Small intestine (tissue), 7 donors: ENCODE data around the gene NID2. TPM values are rescaled to one million over a fixed set of nuclear protein-coding genes. Genes with fewer than 3 reads are reported as not detected.

Experiments
- DNase-seq, 2 donors: peaks; one replicate each; pipeline versions ENCODE4 v3.0.0 to v3.0.0-alpha.2; 2013
- FAIRE-seq: peaks from 2 replicates; lab custom pipeline; 2012; peaks lifted over from hg19 to GRCh38; lab: Jason Lieb, UNC
- H3K27ac ChIP-seq, 3 donors: one replicate each; pipeline ENCODE4 v1.5.1; 2013; ENCODE audit warnings: low read length in 2 of 3, mild to moderate bottlenecking in 2 of 3, control low read depth in 1 of 3, inconsistent platforms in 1 of 3, low read depth in 1 of 3, moderate library complexity in 1 of 3
- H3K27me3 ChIP-seq, 3 donors: one replicate each; pipeline ENCODE4 v1.6.1; 2013; ENCODE audit warnings: low read length in 3 of 3, inconsistent platforms in 1 of 3; ENCODE audit not compliant: control insufficient read depth in 3 of 3, insufficient read depth in 3 of 3
- H3K36me3 ChIP-seq, 3 donors: one replicate each; pipeline ENCODE4 v1.6.1; 2013; ENCODE audit warnings: low read length in 3 of 3, inconsistent platforms in 1 of 3, low read depth in 1 of 3, mild to moderate bottlenecking in 1 of 3, moderate library complexity in 1 of 3; ENCODE audit not compliant: control insufficient read depth in 3 of 3, insufficient read depth in 2 of 3
- H3K4me1 ChIP-seq, 3 donors: one replicate each; pipeline ENCODE4 v1.6.1; 2013; ENCODE audit warnings: low read length in 2 of 3, inconsistent platforms in 1 of 3, low read depth in 1 of 3, mild to moderate bottlenecking in 1 of 3, moderate library complexity in 1 of 3; ENCODE audit not compliant: control insufficient read depth in 3 of 3, insufficient read depth in 2 of 3
- H3K4me3 ChIP-seq, 3 donors: one replicate each; pipeline ENCODE4 v1.5.1; 2013; ENCODE audit warnings: low read length in 3 of 3, control low read depth in 1 of 3, inconsistent platforms in 1 of 3, low read depth in 1 of 3, mild to moderate bottlenecking in 1 of 3, moderate library complexity in 1 of 3
- H3K9me3 ChIP-seq, 2 donors: one replicate each; pipeline ENCODE4 v1.6.1; 2013; ENCODE audit warnings: low read depth in 1 of 2, low read length in 1 of 2; ENCODE audit not compliant: control insufficient read depth in 2 of 2, insufficient read depth in 1 of 2
- WGBS, 3 donors: extraction: QIAGEN DNeasy Blood & Tissue Kit; methylation state at CpG; one replicate each; pipeline ENCODE4 v1.1.7; 2013; 5-methylcytosine and 5-hydroxymethylcytosine counted together
- polyA plus RNA-seq, 4 donors: library from polyadenylated mRNA; stranded (reverse) in 3 of 4; unstranded in 1 of 4; fragments of 200-250 nt in 3 of 4; fragments of 120-200 nt in 1 of 4; gene quantifications; one replicate each; pipeline versions ENCODE4 v1.2.1 to v1.2.3, GENCODE V29; 2013
- donor health status: healthy with polysubstance abuse.
- donor health status: control.
- donor health status: control.
- donor health status: Bipolar disorder and iron deficiency.
- donor health status: healthy.

The NID2 gene
- polyA plus RNA-seq, 4 donors: 2.2 to 18.2 (median 3.6) TPM

GRCh38 chr14:52031781-52032180, 37.1 kb downstream of the NID2 start:
- H3K9me3 ChIP-seq: no peaks in the 10 kb centered on the region

GRCh38 chr14:52029881-52030280, 39.0 kb downstream of the NID2 start:
- Histone ChIP-seq H3K9me3 (no peaks in the 10 kb centered on the region), H3K4me3 (no peak overlapping the region), H3K27ac (no peak overlapping the region), H3K36me3 (peaks cover 0 to 5% (median 0%) of the 10 kb centered on the region in 3 donors), H3K4me1 (peaks cover 0 to 3% (median 0%) of the 10 kb centered on the region in 3 donors), H3K27me3 (no peaks in the 10 kb centered on the region)
- DNase-seq (no peak), FAIRE-seq (no peak)
- 68 to 81% (median 73%) methylated on average over 1 of the region's 1 CpG for WGBS, 3 donors

More at GRCh38 chr14:52031781-52032180, 37.1 kb downstream of the NID2 start:
- Histone ChIP-seq H3K36me3 (peaks cover 0 to 4% (median 0%) of the 10 kb centered on the region in 3 donors), H3K4me1 (no peaks in the 10 kb centered on the region), H3K27ac (no peak overlapping the region), H3K27me3 (no peaks in the 10 kb centered on the region), H3K4me3 (no peak overlapping the region)
- DNase-seq (no peak), FAIRE-seq (no peak)
- WGBS, 3 donors: 65 to 82% (median 74%) methylated on average over 3 of the region's 3 CpGs

- DNase-seq (no peak), FAIRE-seq (no peak)
- peaks cover 0 to 5% (median 0%) of the 10 kb centered on the region in 3 donors for H3K36me3 ChIP-seq
- 84 to 94% (median 91%) methylated on average over 10 of the region's 10 CpGs for WGBS, 3 donors
- no peaks in the 10 kb centered on the region for H3K27me3 ChIP-seq
- H3K9me3 ChIP-seq: peaks cover 0 to 2% of the 10 kb centered on the region in 2 donors
- no peak overlapping the region for H3K4me3 ChIP-seq
- H3K4me1 ChIP-seq: peaks cover 0 to 3% (median 0%) of the 10 kb centered on the region in 3 donors
- no peak overlapping the region for H3K27ac ChIP-seq
Measured at GRCh38 chr14:52026901-52027300, 42.0 kb downstream of the NID2 start.

DNA sequence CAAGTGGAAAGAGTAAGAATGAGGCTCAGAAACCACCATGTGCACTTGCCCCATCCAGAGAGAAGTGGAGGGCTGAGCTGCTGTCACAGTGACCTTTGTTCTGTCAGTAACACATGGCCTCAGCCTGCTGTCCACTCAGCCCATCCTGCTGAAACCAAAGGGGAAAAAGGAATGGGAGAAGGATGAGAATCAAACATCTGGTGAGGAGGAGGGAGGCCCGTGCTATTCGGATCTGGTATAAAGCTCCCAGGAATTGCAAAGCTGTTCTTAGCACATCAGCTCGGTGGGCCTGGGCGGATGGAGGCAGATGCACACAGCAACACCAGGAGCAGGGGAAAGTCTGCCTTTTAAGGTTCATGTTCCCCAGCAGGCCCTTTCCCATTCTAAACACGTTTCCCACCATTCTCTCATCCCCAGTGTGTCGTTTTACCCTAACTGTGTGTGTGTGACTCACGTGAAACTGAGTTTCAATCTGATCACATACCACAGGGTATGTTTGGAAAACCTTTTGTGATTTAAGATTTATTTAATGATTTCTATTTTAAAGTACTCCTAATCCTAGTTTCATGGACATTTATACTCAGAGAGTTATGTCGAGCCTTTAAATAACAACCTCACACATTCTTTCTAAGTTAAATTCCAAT, 42.7 kb downstream of the NID2 start:
- WGBS, 3 donors: 87 to 88% (median 88%) methylated on average over 8 of the region's 8 CpGs
- H3K27ac ChIP-seq: no peak overlapping the region

GRCh38 chr14:52025310-52025709, 43.5 kb downstream of the NID2 start:
- DNase-seq (no peak), FAIRE-seq (no peak)
- peaks cover 0 to 2% of the 10 kb centered on the region in 2 donors for H3K9me3 ChIP-seq
- H3K4me1 ChIP-seq: peaks cover 2 to 6% (median 3%) of the 10 kb centered on the region in 3 donors
- peaks cover 0 to 5% (median 0%) of the 10 kb centered on the region in 3 donors for H3K36me3 ChIP-seq
- H3K27me3 ChIP-seq: no peaks in the 10 kb centered on the region
- no peak overlapping the region for H3K4me3 ChIP-seq
- H3K27ac ChIP-seq: no peak overlapping the region

More for the DNA sequence above, 42.7 kb downstream of the NID2 start:
- no peaks in the 10 kb centered on the region for H3K27me3 ChIP-seq
- no peak for DNase-seq
- H3K4me3 ChIP-seq: no peak overlapping the region
- peaks cover 1 to 4% (median 3%) of the 10 kb centered on the region in 3 donors for H3K4me1 ChIP-seq
- FAIRE-seq: no peak
- H3K36me3 ChIP-seq: peaks cover 0 to 5% (median 0%) of the 10 kb centered on the region in 3 donors
- peaks cover 0 to 2% of the 10 kb centered on the region in 2 donors for H3K9me3 ChIP-seq

DNA sequence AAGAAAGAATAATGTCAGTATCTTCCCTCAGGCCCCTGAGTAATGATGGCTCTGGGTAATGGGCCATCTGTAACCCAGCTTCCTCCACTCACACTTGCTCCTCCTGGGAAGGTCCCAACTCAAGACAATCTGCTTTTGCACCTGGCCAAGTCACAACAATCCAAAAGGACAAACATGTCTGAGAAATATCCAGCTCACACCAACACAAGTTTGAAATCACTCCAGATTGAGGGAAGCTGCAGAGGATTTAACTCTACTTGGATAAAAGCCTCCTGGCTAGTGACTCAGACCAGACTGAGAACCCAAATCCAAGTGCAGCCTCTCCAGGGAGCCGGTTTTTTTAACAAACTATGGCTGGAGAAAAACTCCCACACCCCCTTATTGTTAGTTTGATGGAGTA, 45.3 kb downstream of the NID2 start:
- WGBS, 3 donors: 38 to 85% (median 53%) methylated on average over 1 of the region's 1 CpG
- Histone ChIP-seq H3K27ac (no peak overlapping the region), H3K27me3 (no peaks in the 10 kb centered on the region), H3K4me1 (peaks cover 10 to 22% (median 10%) of the 10 kb centered on the region in 3 donors), H3K9me3 (peaks cover 0 to 2% of the 10 kb centered on the region in 2 donors), H3K4me3 (no peak overlapping the region), H3K36me3 (peaks cover 0 to 14% (median 0%) of the 10 kb centered on the region in 3 donors)
- no peak for FAIRE-seq
- DNase-seq: no peak

GRCh38 chr14:52021957-52022600, 46.8 kb downstream of the NID2 start:
- Histone ChIP-seq H3K27ac (no peak overlapping the region), H3K4me3 (no peak overlapping the region), H3K4me1 (peaks cover 10 to 28% (median 11%) of the 10 kb centered on the region in 3 donors), H3K9me3 (peaks cover 0 to 2% of the 10 kb centered on the region in 2 donors), H3K27me3 (no peaks in the 10 kb centered on the region), H3K36me3 (peaks cover 0 to 12% (median 0%) of the 10 kb centered on the region in 3 donors)
- WGBS, 3 donors: 69 to 73% (median 70%) methylated on average over 6 of the region's 6 CpGs
- DNase-seq: no peak
- FAIRE-seq: no peak

DNA sequence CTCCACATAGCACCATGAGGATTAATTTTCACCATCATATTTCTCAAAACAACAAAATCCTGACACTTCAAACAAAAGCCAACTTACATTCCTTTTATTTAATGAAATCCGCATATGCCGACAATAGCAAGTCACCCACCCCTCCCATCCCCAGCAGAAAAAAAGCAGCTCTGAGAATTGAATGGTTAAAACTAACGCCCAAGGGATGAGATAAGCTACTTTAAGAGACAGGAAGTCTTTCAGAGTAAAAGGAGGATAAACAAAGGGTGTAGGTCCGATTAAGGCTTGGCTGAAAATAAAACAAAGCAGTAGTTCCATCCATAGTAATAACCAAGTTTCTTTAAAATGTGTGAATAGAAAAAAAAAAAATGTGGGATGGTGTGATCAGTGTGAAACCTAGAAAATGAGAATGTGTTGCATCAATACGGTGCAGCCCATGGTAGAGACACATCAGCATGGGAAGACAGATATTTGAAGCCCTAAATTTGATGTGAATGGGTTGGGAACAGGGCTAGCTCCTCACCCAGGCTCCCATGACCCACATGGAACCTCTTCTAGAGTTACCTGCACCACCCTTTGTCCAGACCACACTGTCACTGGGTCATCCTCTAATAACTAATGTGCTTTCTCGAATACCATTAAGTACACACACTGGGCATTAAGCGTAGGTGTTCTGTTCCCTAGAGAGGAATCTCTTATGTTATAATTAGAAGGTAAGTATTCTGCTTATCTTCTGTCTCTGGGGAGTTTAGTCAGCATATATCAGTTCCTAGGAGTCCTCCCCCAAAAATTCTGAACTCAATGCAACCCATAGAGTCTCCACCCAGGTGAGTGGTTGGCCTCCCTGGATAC, 47.8 kb downstream of the NID2 start:
- 45 to 51% (median 50%) methylated on average over 7 of the region's 7 CpGs for WGBS, 3 donors
- H3K4me1 ChIP-seq: peaks cover 10 to 28% (median 11%) of the 10 kb centered on the region in 3 donors
- FAIRE-seq (no peak), DNase-seq (peak; percentile 14 to 48)
- H3K36me3 ChIP-seq: peaks cover 0 to 8% (median 0%) of the 10 kb centered on the region in 3 donors
- H3K4me3 ChIP-seq: no peak overlapping the region
- H3K27me3 ChIP-seq: no peaks in the 10 kb centered on the region
- H3K9me3 ChIP-seq: peaks cover 0 to 2% of the 10 kb centered on the region in 2 donors
- peak overlapping the region in 1 of 3 donors; percentile 79 for H3K27ac ChIP-seq
